ENCODE measurements around the gene ARRB1.
"Not testable (repeated sequence)": the region's sequence is repeated elsewhere in the genome, so short reads cannot be mapped to it uniquely, and the experiment has no call there.

The ARRB1 gene

GRCh38 chr11:75344186-75344585 lies 7.3 kb downstream of the ARRB1 start:
- no peak for DNase-seq (ENCODE audit: low read depth)

GRCh38 chr11:75342966-75343870 lies 8.2 kb downstream of the ARRB1 start:
- DNase-seq (ENCODE audit: low read depth) = no peak

- DNase-seq (ENCODE audit: low read depth) = no peak
Observed at GRCh38 chr11:75342231-75342918, 9.1 kb downstream of the ARRB1 start.

GRCh38 chr11:75341612-75342011 lies 9.8 kb downstream of the ARRB1 start:
- no peak for DNase-seq (ENCODE audit: low read depth)

- DNase-seq (ENCODE audit: low read depth) = no peak
Observed at GRCh38 chr11:75339685-75340409, 11.6 kb downstream of the ARRB1 start.

GRCh38 chr11:75338516-75339208 lies 12.8 kb downstream of the ARRB1 start:
- DNase-seq (ENCODE audit: low read depth) = no peak

GRCh38 chr11:75337195-75337654 lies 14.2 kb downstream of the ARRB1 start:
- no peak for DNase-seq (ENCODE audit: low read depth)

GRCh38 chr11:75334976-75335375 lies 16.5 kb downstream of the ARRB1 start:
- no peak for DNase-seq (ENCODE audit: low read depth)

GRCh38 chr11:75334402-75334891 lies 17.0 kb downstream of the ARRB1 start:
- DNase-seq (ENCODE audit: low read depth) = no peak

GRCh38 chr11:75333807-75334140 lies 17.7 kb downstream of the ARRB1 start:
- no peak for DNase-seq (ENCODE audit: low read depth)

GRCh38 chr11:75333022-75333806 lies 18.2 kb downstream of the ARRB1 start:
- no peak for DNase-seq (ENCODE audit: low read depth)

GRCh38 chr11:75331761-75332160 lies 19.7 kb downstream of the ARRB1 start:
- not testable (repeated sequence) for DNase-seq (ENCODE audit: low read depth)

- not testable (repeated sequence) for DNase-seq (ENCODE audit: low read depth)
Observed at GRCh38 chr11:75331304-75331703, 20.2 kb downstream of the ARRB1 start.

GRCh38 chr11:75330886-75331285 lies 20.6 kb downstream of the ARRB1 start:
- DNase-seq (ENCODE audit: low read depth) = not testable (repeated sequence)

- no peak for DNase-seq (ENCODE audit: low read depth)
Observed at GRCh38 chr11:75330291-75330690, 21.2 kb downstream of the ARRB1 start.

- DNase-seq (ENCODE audit: low read depth) = peak; percentile 22
Observed at GRCh38 chr11:75328426-75329277, 22.8 kb downstream of the ARRB1 start.

GRCh38 chr11:75326439-75326810 lies 25.0 kb downstream of the ARRB1 start:
- DNase-seq (ENCODE audit: low read depth) = no peak

GRCh38 chr11:75325713-75326438 lies 25.6 kb downstream of the ARRB1 start:
- no peak for DNase-seq (ENCODE audit: low read depth)

GRCh38 chr11:75324740-75325139 lies 26.7 kb downstream of the ARRB1 start:
- no peak for DNase-seq (ENCODE audit: low read depth)

Measured in T follicular helper cell (primary cell).